Measurements from ENCODE around the gene FOXL2NB.

FOXL2NB gene

GRCh38 chr3:138899351-138899991, 47.5 kb upstream of the FOXL2NB start:
- H3K36me3 ChIP-seq (ENCODE audit: insufficient read depth, low read length), result no peaks in the 10 kb centered on the region
- no peaks in the 10 kb centered on the region for H4K20me1 ChIP-seq (ENCODE audit: insufficient read depth, low read length, poor library complexity, severe bottlenecking)
- H3K4me2 ChIP-seq (ENCODE audit: low read depth, low read length, poor library complexity, severe bottlenecking), result no peak overlapping the region
- H3K79me2 ChIP-seq (ENCODE audit: insufficient read depth, low read length), result no peaks in the 10 kb centered on the region
- no peak overlapping the region for H2AFZ ChIP-seq (ENCODE audit: low read length)
- H3K9me3 ChIP-seq (ENCODE audit: insufficient read depth, low read depth, low read length), result no peaks in the 10 kb centered on the region
- no peaks in the 10 kb centered on the region for H3K9me2 ChIP-seq (replicated peaks; ENCODE audit: low read depth, low read length)
- TF ChIP-seq, protein P1, sequence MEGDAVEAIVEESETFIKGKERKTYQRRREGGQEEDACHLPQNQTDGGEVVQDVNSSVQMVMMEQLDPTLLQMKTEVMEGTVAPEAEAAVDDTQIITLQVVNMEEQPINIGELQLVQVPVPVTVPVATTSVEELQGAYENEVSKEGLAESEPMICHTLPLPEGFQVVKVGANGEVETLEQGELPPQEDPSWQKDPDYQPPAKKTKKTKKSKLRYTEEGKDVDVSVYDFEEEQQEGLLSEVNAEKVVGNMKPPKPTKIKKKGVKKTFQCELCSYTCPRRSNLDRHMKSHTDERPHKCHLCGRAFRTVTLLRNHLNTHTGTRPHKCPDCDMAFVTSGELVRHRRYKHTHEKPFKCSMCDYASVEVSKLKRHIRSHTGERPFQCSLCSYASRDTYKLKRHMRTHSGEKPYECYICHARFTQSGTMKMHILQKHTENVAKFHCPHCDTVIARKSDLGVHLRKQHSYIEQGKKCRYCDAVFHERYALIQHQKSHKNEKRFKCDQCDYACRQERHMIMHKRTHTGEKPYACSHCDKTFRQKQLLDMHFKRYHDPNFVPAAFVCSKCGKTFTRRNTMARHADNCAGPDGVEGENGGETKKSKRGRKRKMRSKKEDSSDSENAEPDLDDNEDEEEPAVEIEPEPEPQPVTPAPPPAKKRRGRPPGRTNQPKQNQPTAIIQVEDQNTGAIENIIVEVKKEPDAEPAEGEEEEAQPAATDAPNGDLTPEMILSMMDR (conservative IDR thresholded peaks at IDR 0.05; ENCODE audit: low read length), result no peak
- TF ChIP-seq EZH2phosphoT487 (IDR thresholded peaks at IDR 0.05; ENCODE audit: borderline replicate concordance), result no peak
- no peaks in the 10 kb centered on the region for H3F3A ChIP-seq (ENCODE audit: low read depth)
- no peaks in the 10 kb centered on the region for H3K4me1 ChIP-seq (ENCODE audit: insufficient read depth, low read length, poor library complexity, severe bottlenecking)
- H3K9ac ChIP-seq (ENCODE audit: low read depth, low read length, poor library complexity, severe bottlenecking), result no peak overlapping the region
- no peaks in the 10 kb centered on the region for H3K27me3 ChIP-seq (ENCODE audit: insufficient read depth, low read length, poor library complexity, severe bottlenecking)
- no peak overlapping the region for H3K4me3 ChIP-seq (ENCODE audit: low read length, poor library complexity, severe bottlenecking)

- Histone ChIP-seq H3K9me2 (replicated peaks; ENCODE audit: low read depth, low read length) (no peaks in the 10 kb centered on the region), H2AFZ (ENCODE audit: low read length) (no peak overlapping the region), H3F3A (ENCODE audit: low read depth) (no peaks in the 10 kb centered on the region), H3K9ac (ENCODE audit: low read depth, low read length, poor library complexity, severe bottlenecking) (no peak overlapping the region), H4K20me1 (ENCODE audit: insufficient read depth, low read length, poor library complexity, severe bottlenecking) (no peaks in the 10 kb centered on the region), H3K36me3 (ENCODE audit: insufficient read depth, low read length) (no peaks in the 10 kb centered on the region), H3K9me3 (ENCODE audit: insufficient read depth, low read depth, low read length) (no peaks in the 10 kb centered on the region), H3K27me3 (ENCODE audit: insufficient read depth, low read length, poor library complexity, severe bottlenecking) (no peaks in the 10 kb centered on the region), H3K4me2 (ENCODE audit: low read depth, low read length, poor library complexity, severe bottlenecking) (no peak overlapping the region), H3K4me3 (ENCODE audit: low read length, poor library complexity, severe bottlenecking) (no peak overlapping the region), H3K4me1 (ENCODE audit: insufficient read depth, low read length, poor library complexity, severe bottlenecking) (no peaks in the 10 kb centered on the region), H3K79me2 (ENCODE audit: insufficient read depth, low read length) (no peaks in the 10 kb centered on the region)
- no peak for TF ChIP-seq EZH2phosphoT487 (IDR thresholded peaks at IDR 0.05; ENCODE audit: borderline replicate concordance)
- TF ChIP-seq, protein P1 (conservative IDR thresholded peaks at IDR 0.05; ENCODE audit: low read length), result no peak
Measured at GRCh38 chr3:138901567-138901966, 45.5 kb upstream of the FOXL2NB start.

- H3K4me2 ChIP-seq (ENCODE audit: low read depth, low read length, poor library complexity, severe bottlenecking), result no peak overlapping the region
- H3K9ac ChIP-seq (ENCODE audit: low read depth, low read length, poor library complexity, severe bottlenecking), result no peak overlapping the region
- no peaks in the 10 kb centered on the region for H3F3A ChIP-seq (ENCODE audit: low read depth)
- no peaks in the 10 kb centered on the region for H3K4me1 ChIP-seq (ENCODE audit: insufficient read depth, low read length, poor library complexity, severe bottlenecking)
- H3K4me3 ChIP-seq (ENCODE audit: low read length, poor library complexity, severe bottlenecking), result no peak overlapping the region
- H3K36me3 ChIP-seq (ENCODE audit: insufficient read depth, low read length), result no peaks in the 10 kb centered on the region
- H3K27me3 ChIP-seq (ENCODE audit: insufficient read depth, low read length, poor library complexity, severe bottlenecking), result no peaks in the 10 kb centered on the region
- H3K9me3 ChIP-seq (ENCODE audit: insufficient read depth, low read depth, low read length), result no peaks in the 10 kb centered on the region
- no peaks in the 10 kb centered on the region for H4K20me1 ChIP-seq (ENCODE audit: insufficient read depth, low read length, poor library complexity, severe bottlenecking)
- H2AFZ ChIP-seq (ENCODE audit: low read length), result no peak overlapping the region
- no peaks in the 10 kb centered on the region for H3K79me2 ChIP-seq (ENCODE audit: insufficient read depth, low read length)
- no peaks in the 10 kb centered on the region for H3K9me2 ChIP-seq (replicated peaks; ENCODE audit: low read depth, low read length)
- no peak for TF ChIP-seq EZH2phosphoT487 (IDR thresholded peaks at IDR 0.05; ENCODE audit: borderline replicate concordance)
- TF ChIP-seq, protein P1 (conservative IDR thresholded peaks at IDR 0.05; ENCODE audit: low read length), result no peak
Measured at GRCh38 chr3:138902171-138902570, 44.8 kb upstream of the FOXL2NB start.

Measured in Loucy (cell line).